ENCODE measurements around the gene MYO3B. TPM values are rescaled to one million over a fixed set of nuclear protein-coding genes. Genes with fewer than 3 reads are reported as not detected.

The MYO3B gene
- total RNA-seq, 1 experiment from 2014 or later = 0.63 TPM

DNA sequence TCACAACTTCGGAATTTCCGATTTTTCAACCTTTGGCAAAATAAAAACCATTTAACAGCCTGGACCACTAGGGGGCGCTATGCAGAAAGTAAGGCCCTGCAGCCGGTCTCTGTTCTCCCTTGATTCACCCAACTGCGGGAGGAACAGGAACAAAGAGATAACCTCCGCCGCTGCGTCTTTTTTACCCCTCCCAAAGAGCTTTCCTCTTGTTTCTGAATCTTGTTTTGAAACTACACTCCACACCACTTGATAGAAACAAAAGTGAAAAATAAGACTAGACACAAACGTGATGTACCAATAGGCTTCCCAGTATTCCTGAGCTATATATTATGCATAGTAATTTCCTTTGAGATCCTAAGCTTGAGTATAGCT lies 231.2 kb downstream of the MYO3B start:
- peak overlapping the region in 1 of 2 experiments; percentile 39; a peak in 2 of 5 replicates for H3K4me3 Mint-ChIP-seq
- H3K4ac ChIP-seq (ENCODE audit: low read depth, low read length) = no peak overlapping the region
- H3K27me3 Mint-ChIP-seq (ENCODE audit: low read depth) = peaks cover 13% of the 10 kb centered on the region

More for the DNA sequence above, 231.2 kb downstream of the MYO3B start:
- no peaks in the 10 kb centered on the region for H3K9me3 ChIP-seq (ENCODE audit: control insufficient read depth, low read depth, low read length)
- no peak overlapping the region for H3K4me2 ChIP-seq (ENCODE audit: insufficient read depth, insufficient read length, low read length)
- no peak overlapping the region for H3K23ac ChIP-seq (ENCODE audit: insufficient read length, low read depth, low read length)
- no peak overlapping the region for H4K8ac ChIP-seq (replicated peaks; ENCODE audit: insufficient read length, low read depth, low read length)
- H2BK5ac ChIP-seq (ENCODE audit: insufficient read length, low read length) = no peak overlapping the region
- no peak overlapping the region for H2BK12ac ChIP-seq (ENCODE audit: insufficient read length, low read depth, low read length)
- H3K9ac ChIP-seq (ENCODE audit: extremely low read depth, insufficient read length, low read length) = no peak overlapping the region
- no peaks in the 10 kb centered on the region for H4K20me1 ChIP-seq (ENCODE audit: control insufficient read depth, insufficient read depth, insufficient read length)
- peak; percentile 97 for TF ChIP-seq CTCF (conservative IDR thresholded peaks at IDR 0.05)
- no peak overlapping the region for H3K14ac ChIP-seq (ENCODE audit: insufficient read depth, low read length)
- no peak overlapping the region for H4K91ac ChIP-seq (ENCODE audit: insufficient read length, low read depth, low read length)
- H3K79me2 ChIP-seq (ENCODE audit: insufficient read depth, low read length) = no peaks in the 10 kb centered on the region
- no peak overlapping the region for H3K18ac ChIP-seq (ENCODE audit: insufficient read length, low read depth, low read length)
- WGBS (ENCODE audit: extremely low coverage, insufficient read length, low lambda C conversion rate) = no CpG with 5 or more reads among the region's 9 CpGs
- no peak overlapping the region for H3K27ac ChIP-seq (ENCODE audit: insufficient read length, low read depth, low read length)
- Mint-ChIP-seq H3K36me3 (ENCODE audit: insufficient read depth in 1 of 3, low read depth in 3 of 3) (0 out of 7 replicates have a peak, but pooled peaks cover 0 to 1% (median 0%) of the 10 kb centered on the region in 3 experiments), H3K27ac (no peak overlapping the region), H3K9me3 (no peaks in the 10 kb centered on the region; a peak in 1 of 5 replicates), H3K4me1 (peaks cover 10 to 16% of the 10 kb centered on the region in 2 experiments)
- H3K4me1 ChIP-seq (ENCODE audit: insufficient read depth, low read length) = no peaks in the 10 kb centered on the region
- H3K27me3 ChIP-seq (ENCODE audit: insufficient read depth, low read length) = no peaks in the 10 kb centered on the region
- no peaks in the 10 kb centered on the region for H3K23me2 ChIP-seq (ENCODE audit: insufficient read length, low read depth, low read length, poor library complexity, severe bottlenecking)
- H2BK20ac ChIP-seq (ENCODE audit: low read depth, low read length, poor library complexity, severe bottlenecking) = no peak overlapping the region
- H3K79me1 ChIP-seq (ENCODE audit: insufficient read depth, low read depth, low read length, poor library complexity, severe bottlenecking) = no peaks in the 10 kb centered on the region
- H4K5ac ChIP-seq (ENCODE audit: insufficient read length, low read depth, low read length) = no peak overlapping the region
- no peak overlapping the region for H3K56ac ChIP-seq (ENCODE audit: insufficient read length, low read depth, low read length)
- DNase-seq = peak; percentile 73
- no peak overlapping the region for H2AFZ ChIP-seq (ENCODE audit: low read length)
- H2AK5ac ChIP-seq (ENCODE audit: insufficient read length, low read length) = no peak overlapping the region
- H3T11ph ChIP-seq (ENCODE audit: low read length) = no peak overlapping the region
- no peak overlapping the region for H2BK120ac ChIP-seq (ENCODE audit: low read depth, low read length, poor library complexity, severe bottlenecking)
- H2BK15ac ChIP-seq (ENCODE audit: low read depth, low read length) = no peak overlapping the region

All from H9 (cell line).